Stimulated activated CD4-positive, alpha-beta T cell treated with anti-CD3 and anti-CD28 coated beads, Interleukin-1b, Interleukin-23, amount 100 ng/mL, for 48 hours (primary cell): ENCODE measurements around the gene MEX3A.
"Not testable (repeated sequence)": the region's sequence is repeated elsewhere in the genome, so short reads cannot be mapped to it uniquely, and the experiment has no call there.

Experiments used
- DNase-seq: peaks from one replicate; pipeline ENCODE4 v3.0.0-alpha.2; 2020

Gene MEX3A

GRCh38 chr1:156053768-156054499 lies 28.3 kb downstream of the MEX3A start, which contains the start of gene UBQLN4:
Gene UBQLN4, minus strand, starts transcription at chr1:156053798. Its CDS starts 97 bp downstream, at chr1:156053701.
- peak; percentile 87 for DNase-seq

GRCh38 chr1:156052862-156053767 lies 29.1 kb downstream of the MEX3A start:
- peak; percentile 68 for DNase-seq

GRCh38 chr1:156051011-156051725 lies 31.1 kb downstream of the MEX3A start:
- DNase-seq, result no peak

- DNase-seq, result no peak
Measured at GRCh38 chr1:156050376-156050775, 31.9 kb downstream of the MEX3A start.

- DNase-seq, result no peak
Measured at GRCh38 chr1:156048663-156049258, 33.5 kb downstream of the MEX3A start.

- no peak for DNase-seq
Measured at GRCh38 chr1:156045076-156045475, 37.2 kb downstream of the MEX3A start.

DNA sequence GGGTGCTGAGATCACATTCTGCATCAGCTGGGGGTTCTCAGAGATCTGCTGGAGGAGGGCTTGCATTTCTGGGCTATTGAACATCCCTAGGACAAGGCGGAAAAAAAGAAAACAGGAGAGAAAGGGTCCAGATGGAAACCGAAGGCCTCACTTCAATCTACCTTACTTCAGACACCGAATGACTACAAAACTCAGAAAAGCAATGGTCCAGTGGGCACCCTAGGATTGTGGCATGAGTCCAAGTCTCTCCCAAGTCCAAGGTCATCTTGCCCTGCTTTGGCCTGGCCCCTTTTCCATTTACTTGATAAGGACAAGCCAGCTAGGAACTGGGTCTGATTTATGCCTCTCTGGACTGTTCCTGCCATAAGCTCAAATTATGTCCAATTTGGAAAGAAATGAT lies 39.4 kb downstream of the MEX3A start:
- DNase-seq, result no peak

GRCh38 chr1:156034991-156035390 lies 47.3 kb downstream of the MEX3A start:
- DNase-seq, result not testable (repeated sequence)

DNA sequence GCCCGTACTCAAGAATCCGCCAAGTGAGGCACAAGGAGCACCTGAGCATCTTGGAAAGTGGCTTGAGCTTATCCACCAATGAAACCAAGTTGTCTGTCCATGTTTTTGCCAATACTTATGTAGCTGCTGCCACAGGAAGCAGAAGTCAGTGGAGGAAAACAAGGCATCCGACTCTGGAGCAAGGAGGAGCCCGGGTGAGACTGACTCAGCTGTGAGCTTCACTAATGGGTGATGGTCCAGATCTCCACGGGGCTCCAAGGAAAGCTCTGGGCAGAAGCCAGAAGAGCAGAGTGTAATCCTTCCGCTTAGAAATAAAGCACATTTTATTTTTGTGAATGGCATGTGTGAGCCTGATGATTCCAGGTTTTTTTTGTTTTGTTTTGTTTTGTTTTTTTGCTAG lies 49.3 kb downstream of the MEX3A start:
- no peak for DNase-seq

GRCh38 chr1:156026588-156026987 lies 55.7 kb downstream of the MEX3A start:
- no peak for DNase-seq

DNA sequence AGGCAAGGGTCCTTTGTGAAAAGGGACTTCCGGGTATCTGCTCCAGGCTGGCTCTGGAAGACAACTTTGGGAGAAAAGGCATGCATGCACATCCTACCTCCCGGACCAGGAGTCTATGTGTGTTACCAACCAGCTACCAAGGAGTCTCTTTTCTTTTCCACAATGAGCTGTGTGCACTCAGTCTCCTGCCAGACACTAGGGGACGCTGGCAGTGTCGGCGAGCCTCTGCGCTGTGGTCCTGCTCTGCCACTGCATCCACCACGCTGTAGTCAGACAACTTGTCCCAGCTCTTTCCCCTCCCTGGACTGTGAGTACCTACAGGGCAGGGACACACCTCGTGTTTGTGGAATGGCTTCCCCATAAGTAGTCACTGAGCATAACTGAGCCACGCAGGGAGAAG lies 56.4 kb downstream of the MEX3A start:
- DNase-seq, result peak; percentile 40

- DNase-seq, result no peak
Measured at GRCh38 chr1:156024801-156025200, 57.5 kb downstream of the MEX3A start.
